Measurements from ENCODE around the gene PPARD.

DNA sequence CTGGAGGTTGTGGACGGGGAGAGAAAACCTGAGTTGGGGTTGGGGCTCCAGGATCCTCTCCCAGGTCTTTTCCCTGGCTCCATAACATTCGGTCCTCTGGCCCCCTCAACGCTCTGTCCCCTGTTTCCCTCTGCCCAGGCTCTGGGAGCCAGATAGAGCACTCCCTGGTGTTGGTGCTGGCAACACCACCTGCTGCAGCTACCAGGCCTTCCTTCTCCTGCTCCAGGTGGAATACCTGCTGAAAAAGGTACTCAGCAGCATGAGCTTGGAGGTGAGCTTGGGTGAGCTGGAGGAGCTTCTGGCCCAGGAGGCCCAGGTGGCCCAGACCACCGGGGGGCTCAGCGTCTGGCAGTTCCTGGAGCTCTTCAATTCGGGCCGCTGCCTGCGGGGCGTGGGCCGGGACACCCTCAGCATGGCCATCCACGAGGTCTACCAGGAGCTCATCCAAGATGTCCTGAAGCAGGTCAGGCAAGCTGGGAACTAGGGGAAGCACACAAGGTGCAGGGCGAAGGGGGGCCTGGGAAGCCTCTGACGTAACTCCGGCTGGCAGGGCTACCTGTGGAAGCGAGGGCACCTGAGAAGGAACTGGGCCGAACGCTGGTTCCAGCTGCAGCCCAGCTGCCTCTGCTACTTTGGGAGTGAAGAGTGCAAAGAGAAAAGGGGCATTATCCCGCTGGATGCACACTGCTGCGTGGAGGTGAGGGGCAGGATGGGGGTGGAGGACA, 30.1 kb upstream of the PPARD start:
- TF ChIP-seq CTCF (IDR thresholded peaks at IDR 0.05) (no peak), POLR2A (IDR thresholded peaks at IDR 0.05) (no peak)

All from Peyer's patch (tissue), 4 donors.